HG03039 (cell line): ENCODE data around the gene ADAMTS10.
"Not testable (repeated sequence)": the region's sequence is repeated elsewhere in the genome, so short reads cannot be mapped to it uniquely, and the experiment has no call there.

ENCODE experiments used
- ATAC-seq: cut with Tn5 transposase; IDR thresholded peaks from one replicate; pipeline ENCODE4 v1.9.1; 2021; ENCODE audit warnings: mild to moderate bottlenecking, moderate library complexity; ENCODE audit not compliant: unreplicated experiment

ADAMTS10 gene

GRCh38 chr19:8629184-8629583 lies 18.7 kb upstream of the ADAMTS10 start:
- ATAC-seq: no peak

DNA sequence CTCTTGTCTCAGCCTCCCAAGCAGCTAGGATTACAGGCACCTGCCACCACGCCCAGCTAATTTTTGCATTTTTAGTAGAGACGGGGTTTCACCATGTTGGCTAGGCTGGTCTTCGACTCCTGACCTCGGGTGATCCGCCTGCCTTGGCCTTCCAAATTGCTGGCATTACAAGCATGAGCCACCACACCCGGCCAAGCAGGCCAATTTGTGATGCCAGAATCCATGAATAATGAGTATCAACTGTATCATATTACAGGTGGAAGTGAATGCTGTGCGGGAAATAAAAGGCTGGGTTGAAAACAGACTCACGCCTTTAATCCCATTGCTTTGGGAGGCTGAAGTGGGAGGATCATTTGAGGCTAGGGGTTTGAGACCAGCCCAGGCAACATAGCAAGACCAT lies 16.3 kb upstream of the ADAMTS10 start:
- no peak for ATAC-seq

GRCh38 chr19:8622886-8623285 lies 12.4 kb upstream of the ADAMTS10 start:
- ATAC-seq: not testable (repeated sequence)

GRCh38 chr19:8618751-8619150 lies 8.2 kb upstream of the ADAMTS10 start:
- no peak for ATAC-seq

- no peak for ATAC-seq
Observed at GRCh38 chr19:8617984-8618383, 7.5 kb upstream of the ADAMTS10 start.

GRCh38 chr19:8617325-8617724 lies 6.8 kb upstream of the ADAMTS10 start:
- not testable (repeated sequence) for ATAC-seq

- no peak for ATAC-seq
Observed at GRCh38 chr19:8616861-8617260, 6.3 kb upstream of the ADAMTS10 start.

DNA sequence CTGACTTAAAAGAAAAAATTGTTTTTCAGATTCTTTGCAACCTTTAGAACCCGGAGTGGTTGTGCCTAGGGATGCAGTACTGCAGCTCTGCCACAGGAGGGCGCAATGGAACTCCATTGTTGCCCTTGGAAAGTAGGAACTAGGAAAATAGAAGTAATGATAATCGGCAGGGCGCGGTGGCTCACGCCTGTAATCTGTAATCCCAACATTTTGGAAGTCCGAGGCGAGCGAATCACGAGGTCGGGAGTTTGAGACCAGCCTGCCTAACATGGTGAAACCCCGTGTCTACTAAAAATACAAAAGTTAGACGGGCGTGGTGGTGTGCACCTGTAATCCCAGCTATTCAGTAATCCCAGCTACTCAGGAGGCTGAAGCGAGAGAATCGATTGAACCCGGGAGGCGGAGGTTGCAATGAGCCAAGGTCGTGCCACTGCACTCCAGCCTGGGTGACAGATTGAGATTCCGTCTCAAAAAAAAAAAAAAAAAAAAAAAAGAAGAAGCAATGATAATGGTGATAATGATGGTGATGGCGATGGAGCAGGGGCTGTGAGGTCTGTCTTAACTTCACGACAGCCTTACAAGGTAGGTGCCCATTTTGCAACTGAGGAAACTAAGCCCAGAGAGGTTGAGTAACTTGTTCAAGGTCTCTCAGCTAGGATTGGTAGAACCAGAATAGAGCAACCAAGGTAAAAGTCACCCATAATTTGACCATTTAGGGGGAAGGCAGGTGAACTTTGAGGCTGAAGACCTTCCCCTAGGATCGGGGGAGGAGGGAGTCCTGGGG lies 5.5 kb upstream of the ADAMTS10 start:
- no peak for ATAC-seq

DNA sequence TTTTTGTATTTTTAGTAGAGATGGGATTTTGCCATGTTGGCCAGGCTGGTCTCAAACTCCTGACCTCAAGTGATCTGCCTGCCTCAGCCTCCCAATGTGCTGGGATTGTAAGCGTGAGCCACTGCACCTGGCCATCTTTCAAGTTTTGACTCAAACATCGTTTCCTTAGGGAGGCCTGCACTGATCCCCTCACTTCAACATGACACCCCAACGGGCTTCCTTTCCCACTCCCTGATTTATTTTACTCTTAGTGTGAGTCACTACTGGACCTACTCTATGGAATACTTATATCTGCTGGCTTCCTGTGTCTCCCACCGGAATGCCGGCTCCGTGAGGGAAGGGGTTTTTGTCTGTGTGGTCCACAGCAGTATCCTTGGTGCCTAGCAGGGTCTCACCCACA lies 4.5 kb upstream of the ADAMTS10 start:
- no peak for ATAC-seq

DNA sequence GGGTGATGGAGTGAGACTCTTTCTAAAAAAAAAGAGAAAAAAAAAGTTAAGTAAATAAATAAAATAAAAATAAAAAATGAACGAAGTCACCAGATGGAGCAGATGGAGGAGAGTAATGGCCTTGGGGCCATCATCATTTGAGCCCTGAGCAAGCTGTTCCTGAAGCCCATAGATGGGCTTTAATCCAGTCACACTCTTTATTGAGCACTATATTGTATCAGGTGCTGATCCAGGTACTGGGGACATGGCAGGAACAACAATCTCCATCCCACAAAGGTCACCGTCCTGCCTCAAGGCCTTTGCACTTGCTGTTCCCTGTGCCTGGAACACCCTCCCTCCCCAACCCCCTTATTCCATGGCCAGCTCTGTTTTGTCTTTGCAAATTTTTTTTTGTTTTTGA lies 3.9 kb upstream of the ADAMTS10 start:
- ATAC-seq: no peak

- ATAC-seq: no peak
Observed at GRCh38 chr19:8612807-8613171, 2.3 kb upstream of the ADAMTS10 start.

GRCh38 chr19:8611877-8612806 lies 1.6 kb upstream of the ADAMTS10 start:
- no peak for ATAC-seq

- ATAC-seq: no peak
Observed at GRCh38 chr19:8611391-8611876, 919 bp upstream of the ADAMTS10 start.

- no peak for ATAC-seq
Observed at GRCh38 chr19:8610936-8611300, 403 bp upstream of the ADAMTS10 start.

DNA sequence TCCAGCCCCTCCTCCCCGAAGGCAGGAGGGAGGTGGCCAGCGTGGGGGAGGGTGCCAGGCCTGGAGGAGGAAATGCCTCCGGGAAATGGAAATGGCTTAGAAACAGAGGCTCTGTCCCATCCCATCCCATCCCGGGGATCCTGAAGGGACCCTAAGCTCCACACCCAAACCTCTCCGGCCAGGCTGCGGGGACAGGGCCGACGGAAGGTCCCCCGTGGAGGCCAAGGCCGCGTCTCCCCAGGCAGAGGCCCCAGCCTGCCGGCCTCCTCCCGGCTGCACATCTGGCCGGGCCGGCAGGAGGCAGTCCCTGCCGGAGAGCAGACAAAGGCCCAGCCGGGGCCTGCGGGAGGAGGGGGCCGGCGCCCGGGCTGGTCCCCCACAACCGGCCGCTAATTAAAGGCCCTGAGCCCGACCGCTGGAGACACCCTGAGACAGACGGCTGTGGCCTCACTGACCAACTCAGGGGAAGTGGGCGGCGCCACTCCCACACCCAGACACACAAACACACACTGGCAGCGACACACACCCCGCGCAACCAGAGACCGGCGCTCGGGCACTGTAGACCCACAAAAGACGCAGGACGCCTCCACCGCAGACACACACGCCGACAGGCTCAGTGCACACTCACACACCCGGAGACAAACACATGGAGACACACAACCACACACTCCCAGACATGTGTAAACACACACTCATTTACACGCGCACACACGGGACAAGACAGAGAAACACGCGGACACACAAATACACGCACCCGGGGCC lies 1.1 kb downstream of the ADAMTS10 start:
- ATAC-seq: no peak

GRCh38 chr19:8608941-8609278 lies 1.6 kb downstream of the ADAMTS10 start:
- no peak for ATAC-seq

DNA sequence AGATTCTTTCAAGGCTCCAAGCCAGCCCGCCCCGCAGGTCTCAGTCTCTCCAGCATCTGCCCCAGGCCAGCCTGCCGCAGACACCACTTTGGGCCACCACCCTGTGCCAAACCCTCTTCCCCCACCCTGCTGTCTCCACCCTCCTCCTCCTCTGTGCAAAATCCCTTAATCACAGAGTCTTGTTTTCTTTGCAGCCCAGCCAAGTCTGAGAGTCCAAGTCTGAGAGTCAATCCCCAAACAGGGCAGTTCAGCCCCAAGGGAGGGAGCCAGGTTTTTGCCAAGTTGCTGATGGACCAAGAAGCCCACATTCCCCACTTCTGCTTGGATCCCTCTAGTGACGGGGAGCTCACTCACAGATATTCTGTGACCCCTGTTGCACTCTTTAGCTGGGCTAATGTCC lies 3.1 kb downstream of the ADAMTS10 start:
- no peak for ATAC-seq

- no peak for ATAC-seq
Observed at GRCh38 chr19:8605514-8605913, 5.0 kb downstream of the ADAMTS10 start.

GRCh38 chr19:8601796-8602195 lies 8.7 kb downstream of the ADAMTS10 start:
- ATAC-seq: no peak

GRCh38 chr19:8600816-8601215 lies 9.7 kb downstream of the ADAMTS10 start:
- ATAC-seq: no peak

GRCh38 chr19:8600064-8600463 lies 10.5 kb downstream of the ADAMTS10 start:
- no peak for ATAC-seq
